HG03135 (cell line): ENCODE results near the gene MON1B.
"Not testable (repeated sequence)": the region's sequence is repeated elsewhere in the genome, so short reads cannot be mapped to it uniquely, and the experiment has no call there.

Experiments used
- ATAC-seq: cut with Tn5 transposase; IDR thresholded peaks from one replicate; pipeline ENCODE4 v1.9.1; 2021; ENCODE audit warnings: mild to moderate bottlenecking, moderate library complexity; ENCODE audit not compliant: unreplicated experiment

The MON1B gene

DNA sequence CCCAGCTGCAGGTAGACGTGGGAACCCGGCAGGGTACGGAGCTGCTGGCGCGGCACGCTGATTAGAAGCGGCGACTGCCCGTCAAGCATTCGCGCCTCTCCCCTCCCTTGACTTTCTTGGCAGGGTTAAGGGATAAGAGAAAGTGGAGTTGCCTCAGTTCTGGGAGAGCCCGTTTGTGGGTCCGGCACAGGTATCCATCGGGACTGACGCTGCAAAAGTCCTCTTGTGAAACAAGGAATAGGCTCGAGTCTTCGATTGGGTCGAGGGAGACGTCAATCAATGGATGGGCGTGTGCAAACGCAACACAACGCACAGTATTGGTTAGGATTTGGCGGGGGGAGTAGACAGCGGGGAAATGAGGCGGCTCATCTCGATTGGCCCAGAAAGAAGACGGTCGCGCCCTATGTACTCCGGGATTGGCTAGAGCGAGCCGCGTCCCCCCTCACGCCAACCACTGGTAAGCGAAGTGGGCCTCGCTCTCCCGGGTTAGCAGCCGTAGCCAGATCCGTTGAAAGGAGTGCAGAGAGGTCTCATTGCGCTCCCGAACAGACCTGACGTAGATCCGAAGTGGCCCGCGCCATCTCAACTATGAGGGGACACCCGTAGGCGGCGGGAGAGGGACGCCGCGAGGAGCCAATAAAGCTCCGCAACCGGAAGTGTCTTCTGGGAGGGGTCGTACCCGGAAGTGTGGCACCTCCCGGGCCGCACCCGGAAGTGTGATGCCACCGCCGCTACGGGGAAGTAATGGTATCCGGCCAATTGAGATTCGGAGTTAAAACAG lies at the start of gene MON1B:
TSS of gene MON1B (plus strand) at position 713 of the 781 bp plus-strand sequence. CDS start 296 bp downstream, outside the sequence.
- ATAC-seq: peak; percentile 97

DNA sequence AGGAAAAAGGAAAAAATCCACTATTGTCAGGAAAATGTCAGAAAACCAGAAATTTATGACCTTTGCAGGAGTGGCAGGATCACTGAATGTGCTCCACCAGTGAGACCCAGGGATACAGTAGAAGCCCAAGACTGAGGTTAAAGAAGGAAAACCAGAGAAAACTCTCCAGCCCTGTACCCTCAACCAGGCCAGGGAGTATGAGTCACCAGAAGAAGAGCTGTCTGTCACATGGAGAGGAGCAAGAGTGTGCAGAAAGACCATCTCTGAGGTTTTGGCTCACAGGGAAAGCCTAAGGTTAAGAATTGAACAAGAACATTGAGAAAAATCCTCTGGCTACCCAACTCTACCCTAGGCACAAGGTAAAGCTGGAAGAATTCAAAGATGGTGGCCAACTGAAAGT lies 47.6 kb upstream of the MON1B start:
- ATAC-seq: no peak

DNA sequence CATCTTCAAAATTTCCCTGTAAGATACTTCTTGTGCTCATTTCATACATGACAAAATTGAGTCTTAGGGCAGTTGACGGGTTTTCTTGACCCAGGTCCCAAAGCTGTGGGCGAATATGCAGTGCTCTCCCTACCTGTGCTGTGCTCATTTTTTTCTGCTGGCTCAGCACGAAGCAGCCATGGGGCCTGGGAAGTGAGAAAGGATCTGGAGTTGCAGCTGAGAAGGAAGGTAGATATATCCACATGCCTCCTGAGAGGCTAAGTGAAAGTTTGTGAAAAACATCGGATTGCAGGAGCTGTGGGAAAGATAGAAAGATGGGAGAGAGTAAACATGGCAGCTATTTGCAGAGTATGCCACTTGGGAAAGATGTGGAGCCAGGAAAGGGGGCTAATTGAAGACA lies 42.9 kb upstream of the MON1B start:
- ATAC-seq: no peak

DNA sequence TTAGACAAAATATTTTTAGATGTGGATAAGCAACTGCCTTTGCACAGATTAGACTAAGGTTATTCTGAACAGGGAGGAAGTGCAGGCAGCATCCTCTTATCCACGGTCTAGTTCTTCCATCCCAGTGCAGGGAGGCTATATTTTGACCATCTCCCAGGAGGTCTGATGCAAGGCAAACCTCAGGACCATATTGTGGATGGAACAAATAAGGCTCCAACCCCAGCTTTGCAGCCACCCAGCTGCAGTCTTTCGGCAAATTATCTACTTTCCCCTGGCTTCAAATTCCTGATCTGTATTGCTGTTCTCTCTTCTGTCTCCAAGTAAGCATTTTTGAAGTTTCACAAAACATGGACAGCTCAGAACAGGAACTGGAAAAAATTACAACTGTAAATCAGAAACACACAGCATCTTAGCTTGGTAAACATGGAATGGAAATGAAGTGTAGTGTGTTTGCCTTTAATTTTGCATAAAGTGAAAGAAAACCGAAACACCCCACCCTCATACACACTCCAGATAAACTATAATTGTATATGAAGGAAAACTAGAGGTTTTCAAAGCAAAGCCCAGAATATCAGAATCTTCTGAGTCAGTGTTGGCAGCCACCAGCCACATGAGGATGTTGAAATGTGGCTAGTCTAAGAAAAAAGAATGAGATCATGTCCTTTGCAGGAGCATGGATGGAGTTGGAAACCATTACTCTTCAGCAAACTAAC lies 33.5 kb upstream of the MON1B start:
- ATAC-seq: no peak

DNA sequence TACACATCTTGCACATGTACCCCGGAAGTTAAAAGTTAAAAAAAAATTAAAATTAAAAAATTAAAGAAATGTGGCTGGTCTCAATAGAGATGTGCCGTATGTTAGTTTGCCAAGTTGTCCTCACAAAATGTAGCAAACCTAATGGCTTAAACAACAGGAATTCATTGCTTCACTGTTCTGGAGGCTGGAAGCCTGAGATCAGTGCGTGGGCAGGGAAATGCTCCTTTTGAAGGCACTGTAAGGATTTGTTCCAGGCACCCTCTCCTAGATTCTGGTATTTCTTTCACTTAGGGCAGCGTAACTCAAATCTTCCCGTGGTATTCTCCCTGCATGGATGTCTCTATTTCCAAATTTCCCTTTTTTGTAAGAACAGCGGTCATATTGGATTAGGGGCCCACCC lies 32.7 kb upstream of the MON1B start:
- ATAC-seq: no peak

DNA sequence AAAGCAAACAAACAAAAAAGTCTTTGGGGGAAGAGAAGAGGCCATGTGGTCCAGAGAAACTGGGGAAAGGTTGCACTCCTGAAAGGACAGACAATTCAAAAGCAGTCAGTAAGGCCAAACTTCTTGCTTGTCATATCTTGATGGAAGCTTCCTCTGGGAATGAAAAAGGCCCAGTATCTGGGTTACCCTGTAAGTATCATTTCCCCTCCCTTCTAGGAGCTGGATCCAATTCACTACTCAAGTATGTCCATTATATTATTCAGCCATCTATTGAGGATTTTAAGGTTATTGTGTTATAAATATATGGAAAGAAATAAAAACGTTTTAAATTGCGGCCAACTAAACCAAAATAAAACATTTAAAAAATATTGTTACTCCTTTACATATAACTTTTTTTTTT lies 26.0 kb upstream of the MON1B start:
- no peak for ATAC-seq

DNA sequence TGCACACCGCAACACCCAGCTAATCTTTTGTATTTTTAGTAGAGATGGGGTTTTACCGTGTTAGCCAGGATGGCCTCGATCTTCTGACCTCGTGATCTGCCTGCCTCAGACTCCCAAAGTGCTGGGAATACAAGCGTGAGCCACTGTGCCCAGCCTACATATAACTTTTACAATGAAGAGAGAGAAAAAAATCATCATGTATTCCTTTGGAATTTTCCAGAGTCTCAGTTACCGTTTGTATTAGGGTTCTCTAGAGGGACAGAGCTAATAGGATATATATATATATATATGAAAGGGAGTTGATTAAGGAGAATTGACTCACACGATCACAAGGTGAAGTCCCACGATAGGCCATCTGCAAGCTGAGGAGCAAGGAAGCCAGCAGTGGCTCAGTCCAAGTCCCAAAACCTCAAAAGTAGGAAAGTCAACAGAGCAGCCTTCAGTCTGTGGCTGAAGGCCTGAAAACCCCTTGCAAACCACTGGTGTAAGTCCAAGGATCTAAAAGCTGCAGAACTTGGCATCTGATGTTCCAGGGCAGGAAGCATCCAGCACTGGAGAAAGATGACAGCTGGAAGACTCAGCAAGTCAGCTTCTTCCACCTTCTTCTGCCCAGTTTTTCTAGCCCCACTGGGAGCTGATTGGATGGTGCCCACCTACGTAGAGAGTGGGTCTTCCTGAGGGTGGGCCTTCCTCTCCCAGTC lies 25.3 kb upstream of the MON1B start:
- not testable (repeated sequence) for ATAC-seq

DNA sequence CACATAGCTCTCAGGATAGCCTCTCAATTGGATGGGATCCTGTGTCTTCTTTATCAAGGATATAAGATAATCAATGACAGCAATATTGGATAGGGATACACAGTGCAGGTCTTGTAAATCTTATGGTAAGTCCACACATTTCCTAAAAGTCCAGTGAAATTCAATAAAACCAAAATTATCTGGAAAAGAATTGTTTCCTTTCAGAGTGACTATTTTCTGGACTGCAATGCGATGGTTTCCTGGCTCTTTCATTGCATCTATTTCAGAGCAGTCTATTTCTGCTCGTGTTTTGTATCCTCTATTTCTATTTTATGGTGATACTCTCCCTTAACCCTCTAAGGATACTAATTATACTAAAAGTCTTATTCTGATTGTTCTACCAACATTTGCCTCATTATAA lies 24.3 kb upstream of the MON1B start:
- ATAC-seq: no peak

DNA sequence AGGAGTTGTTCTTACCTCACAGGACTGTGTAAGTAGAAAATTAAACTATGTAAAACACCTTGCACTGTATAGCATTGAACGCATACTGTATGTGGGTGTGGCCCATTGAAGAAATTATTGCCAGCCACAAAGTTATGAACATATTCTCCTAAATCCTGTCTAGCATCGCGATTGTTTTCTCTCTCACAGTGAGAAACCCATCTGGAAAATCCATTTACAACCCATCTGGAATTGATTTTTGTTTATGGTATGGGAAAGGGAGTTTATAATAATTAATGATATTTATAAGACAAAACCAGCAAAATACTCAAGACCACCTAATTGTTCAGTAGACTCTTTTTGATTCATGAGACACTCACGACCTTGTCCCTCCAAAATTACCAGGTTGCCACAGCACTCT lies 22.1 kb upstream of the MON1B start:
- ATAC-seq: no peak

DNA sequence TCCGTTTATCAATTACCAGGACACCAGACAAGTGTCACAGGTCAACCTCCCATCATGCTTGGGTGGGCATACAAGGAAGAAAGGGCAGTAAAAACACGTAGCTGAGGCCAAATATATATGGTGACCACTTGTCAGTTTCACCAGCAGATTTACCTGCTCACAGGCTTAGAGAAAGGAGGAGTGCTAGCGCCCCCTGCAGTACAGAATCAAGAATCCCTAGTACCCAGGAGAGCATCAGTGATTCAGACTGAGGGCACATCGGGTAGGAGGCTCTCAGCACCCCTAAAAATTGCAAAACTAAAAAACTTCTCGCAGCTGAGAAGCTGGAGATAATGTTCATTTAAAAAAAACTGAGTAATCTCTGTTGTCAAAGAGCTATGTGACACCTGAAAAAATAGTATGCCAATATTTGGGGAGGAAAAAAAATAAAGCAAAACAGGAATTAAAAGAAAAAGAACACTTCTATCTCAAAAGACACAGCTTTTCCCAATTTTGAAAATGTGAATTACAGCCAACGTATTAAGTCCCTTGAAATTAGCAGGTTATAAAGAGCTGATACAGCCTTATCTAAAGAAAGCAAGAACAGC lies 21.2 kb upstream of the MON1B start:
- peak; percentile 87 for ATAC-seq

DNA sequence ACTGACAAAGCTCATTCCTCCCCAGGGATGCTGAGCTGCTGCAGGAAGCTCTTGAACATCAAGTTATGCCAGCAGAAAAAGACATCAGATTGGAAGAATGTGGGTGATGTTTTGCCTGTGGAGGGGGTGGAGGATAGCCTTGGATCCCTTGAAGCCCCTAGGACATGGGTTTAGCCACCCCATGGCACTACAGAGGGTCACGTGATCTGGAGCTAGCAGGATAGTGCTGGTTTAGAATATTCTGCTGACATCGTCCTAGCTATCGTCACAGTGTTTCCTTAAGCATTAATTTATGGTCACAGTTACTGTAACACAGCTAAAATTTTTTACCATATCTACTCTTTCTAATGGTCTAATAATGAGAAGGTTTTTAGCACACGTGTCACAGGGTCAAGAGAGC lies 20.2 kb upstream of the MON1B start:
- no peak for ATAC-seq

DNA sequence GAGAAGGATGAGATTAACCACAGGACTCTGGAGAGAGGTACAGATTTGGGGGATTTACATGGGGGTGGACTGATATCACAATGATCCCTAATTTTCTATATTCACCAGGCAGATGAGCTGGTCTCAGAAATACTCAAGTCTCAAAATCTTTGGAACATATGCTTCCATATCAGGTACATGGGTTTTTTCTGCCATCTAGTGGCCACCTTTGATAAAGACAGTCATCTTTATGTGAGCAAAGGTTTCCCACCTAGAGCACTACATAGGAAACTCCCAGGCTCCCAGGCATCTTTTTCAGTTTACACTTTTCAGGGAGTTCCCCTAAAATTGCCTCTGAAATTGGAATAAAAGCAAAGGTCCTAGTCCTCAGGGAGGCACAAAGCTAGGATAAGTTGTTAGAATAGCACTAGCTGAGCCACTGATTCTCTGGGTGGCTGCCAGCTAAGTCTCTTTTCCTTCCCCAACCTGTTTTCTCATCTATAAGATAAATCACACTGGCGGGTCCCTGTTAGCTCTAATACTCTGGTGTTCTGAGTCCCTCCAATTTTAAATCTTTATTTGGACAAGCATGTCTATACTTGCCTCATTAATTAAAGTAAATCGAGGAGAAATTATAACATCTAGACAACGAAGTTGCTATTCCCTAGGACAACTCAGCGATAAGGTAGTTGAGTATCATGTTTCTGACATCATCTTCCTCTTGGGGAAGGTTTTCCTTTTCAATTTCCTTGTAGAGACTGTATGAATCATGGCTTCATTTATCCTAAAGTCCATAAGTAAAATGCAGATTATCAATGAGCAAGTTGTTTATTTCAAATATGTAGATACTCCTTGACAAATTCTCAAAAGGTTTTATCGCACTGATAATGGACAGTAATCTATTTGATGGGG lies 19.0 kb upstream of the MON1B start:
- peak; percentile 65 for ATAC-seq

DNA sequence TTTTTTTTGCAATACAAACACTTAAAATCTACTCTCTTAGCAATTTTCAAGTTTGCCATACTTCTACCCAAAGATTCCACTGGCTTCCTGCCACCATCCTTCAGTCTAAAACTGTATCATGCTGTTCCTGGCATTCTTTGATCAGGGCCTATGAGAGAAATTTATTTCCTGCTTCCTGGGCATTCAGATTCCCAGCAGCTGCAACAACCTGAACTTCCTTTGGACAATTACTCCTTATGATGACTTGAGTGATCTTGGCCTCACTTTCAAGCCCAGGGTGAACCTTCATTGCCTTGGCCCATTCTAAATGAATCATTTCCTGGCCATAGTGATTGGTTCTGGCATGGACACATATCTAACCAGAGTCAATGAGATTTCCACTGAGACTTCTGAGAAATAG lies 18.0 kb upstream of the MON1B start:
- ATAC-seq: no peak

DNA sequence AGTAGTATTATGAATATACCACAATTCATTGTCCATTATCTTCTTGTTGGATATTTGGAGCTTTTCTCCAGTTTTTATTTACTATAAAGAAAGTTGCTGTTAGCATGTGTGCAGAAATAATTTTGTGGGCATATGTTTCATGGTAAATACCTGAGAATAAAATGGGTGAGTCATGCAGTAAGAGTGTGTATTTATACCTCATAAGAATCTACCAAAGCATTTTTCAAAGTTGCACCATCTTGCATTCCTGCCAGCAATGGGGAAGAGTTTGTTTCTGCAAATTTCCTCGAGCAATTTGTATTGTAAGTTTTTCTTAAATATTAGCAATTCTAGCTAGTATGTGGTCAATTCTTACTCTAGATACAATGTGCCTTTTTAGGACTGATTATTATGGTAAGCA lies 7.9 kb upstream of the MON1B start:
- no peak for ATAC-seq

DNA sequence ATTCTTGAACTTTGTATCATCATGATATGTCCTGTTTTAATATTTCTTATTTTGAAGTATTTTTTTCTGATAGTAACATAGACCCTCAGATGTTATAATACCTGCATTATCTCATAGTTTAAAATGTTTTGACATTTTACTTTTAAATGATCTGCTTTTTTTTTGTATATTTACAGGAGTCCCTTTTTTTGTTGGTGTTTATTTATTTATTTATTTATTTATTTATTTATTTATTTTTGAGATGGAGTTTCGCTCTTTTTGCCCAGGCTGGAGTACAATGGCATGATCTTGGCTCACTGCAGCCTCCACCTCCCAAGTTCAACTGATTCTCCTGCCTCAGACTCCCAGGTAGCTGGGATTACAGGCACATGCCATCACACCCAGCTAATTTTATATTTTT lies 4.7 kb upstream of the MON1B start:
- not testable (repeated sequence) for ATAC-seq

DNA sequence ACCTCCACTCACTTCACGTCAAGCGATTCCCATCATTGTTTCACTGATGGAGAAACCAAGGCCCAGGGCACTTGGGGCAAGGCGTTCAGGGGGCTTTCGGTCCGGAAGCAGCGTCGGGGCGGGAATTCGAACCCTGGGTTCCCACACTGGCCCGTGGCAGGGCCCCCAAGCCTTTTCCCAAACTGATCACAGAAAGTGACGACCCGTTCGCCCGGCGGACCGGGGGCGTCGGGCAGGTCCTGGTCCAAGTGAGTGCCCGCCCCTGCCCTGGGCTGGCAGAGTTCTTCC lies 856 bp upstream of the MON1B start:
- no peak for ATAC-seq

DNA sequence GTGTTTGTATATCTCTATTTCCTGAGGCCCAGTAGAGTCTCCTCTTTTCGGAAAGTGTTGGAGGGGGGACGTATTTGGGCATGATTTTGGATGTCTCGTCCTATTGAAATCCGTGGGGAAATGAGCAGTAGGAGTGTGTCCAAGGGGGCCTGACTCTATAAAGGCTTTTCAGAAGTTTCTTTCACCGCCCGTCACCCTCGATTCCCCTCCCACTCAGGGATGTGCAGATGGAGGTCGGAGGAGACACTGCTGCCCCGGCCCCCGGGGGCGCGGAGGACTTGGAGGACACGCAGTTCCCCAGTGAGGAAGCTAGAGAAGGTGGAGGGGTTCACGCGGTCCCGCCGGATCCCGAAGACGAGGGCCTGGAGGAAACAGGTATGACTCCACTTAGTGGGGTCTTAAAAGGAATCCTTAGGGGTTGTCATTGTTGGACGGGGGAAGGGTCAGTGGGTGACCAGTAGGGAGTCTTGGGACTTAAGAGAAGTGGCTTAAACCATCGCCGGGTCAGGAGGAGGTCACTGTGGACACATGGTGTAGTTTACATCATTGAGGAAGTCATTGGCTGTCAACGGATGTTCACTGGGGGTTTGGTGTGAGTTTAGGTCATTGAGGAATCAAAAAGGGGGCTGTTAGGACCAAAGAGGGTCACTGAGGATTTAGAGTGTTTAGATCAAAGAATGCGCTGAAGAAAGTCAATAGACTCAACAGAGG lies 424 bp downstream of the MON1B start:
- no peak for ATAC-seq

DNA sequence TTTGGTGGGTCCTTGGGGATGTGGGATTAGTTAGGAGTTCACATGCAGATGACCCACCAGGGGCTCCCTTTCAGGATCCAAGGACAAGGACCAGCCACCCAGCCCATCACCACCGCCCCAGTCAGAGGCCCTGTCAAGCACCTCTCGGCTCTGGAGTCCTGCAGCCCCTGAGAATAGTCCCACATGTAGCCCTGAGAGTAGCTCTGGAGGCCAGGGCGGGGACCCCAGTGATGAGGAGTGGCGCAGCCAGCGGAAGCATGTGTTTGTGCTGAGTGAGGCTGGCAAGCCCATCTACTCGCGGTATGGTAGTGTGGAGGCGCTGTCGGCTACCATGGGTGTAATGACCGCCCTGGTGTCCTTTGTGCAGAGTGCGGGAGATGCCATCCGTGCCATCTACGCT lies 2.4 kb downstream of the MON1B start:
- ATAC-seq: no peak

DNA sequence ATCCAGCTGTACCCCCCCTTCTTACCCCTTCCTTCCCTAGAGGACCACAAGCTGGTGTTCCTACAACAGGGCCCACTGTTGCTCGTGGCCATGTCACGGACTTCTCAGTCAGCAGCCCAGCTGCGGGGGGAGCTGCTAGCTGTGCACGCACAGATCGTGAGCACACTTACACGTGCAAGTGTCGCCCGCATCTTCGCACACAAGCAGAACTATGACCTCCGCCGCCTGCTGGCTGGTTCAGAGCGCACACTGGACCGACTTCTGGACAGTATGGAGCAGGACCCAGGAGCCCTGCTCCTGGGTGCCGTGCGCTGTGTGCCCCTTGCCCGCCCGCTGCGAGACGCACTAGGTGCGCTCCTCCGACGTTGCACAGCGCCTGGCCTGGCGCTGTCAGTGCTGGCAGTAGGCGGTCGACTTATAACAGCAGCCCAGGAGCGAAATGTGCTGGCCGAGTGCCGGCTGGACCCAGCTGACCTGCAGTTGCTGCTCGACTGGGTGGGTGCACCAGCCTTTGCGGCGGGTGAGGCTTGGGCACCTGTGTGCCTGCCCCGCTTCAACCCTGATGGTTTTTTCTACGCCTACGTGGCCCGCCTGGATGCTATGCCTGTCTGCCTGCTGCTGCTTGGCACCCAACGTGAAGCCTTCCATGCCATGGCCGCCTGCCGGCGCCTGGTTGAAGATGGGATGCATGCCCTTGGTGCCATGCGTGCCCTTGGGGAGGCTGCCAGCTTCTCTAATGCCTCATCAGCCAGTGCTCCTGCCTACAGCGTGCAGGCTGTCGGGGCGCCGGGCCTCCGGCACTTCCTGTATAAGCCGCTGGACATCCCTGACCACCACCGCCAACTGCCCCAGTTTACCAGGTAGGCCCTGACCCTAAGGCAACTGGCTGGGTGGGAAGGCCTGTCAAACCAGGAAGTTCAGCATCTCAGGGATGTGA lies 3.6 kb downstream of the MON1B start:
- no peak for ATAC-seq
